ENCODE results near the gene RAI14.
A peak's percentile ranks its signal among the peaks of the same experiment; 100 is the strongest.

Gene RAI14

DNA sequence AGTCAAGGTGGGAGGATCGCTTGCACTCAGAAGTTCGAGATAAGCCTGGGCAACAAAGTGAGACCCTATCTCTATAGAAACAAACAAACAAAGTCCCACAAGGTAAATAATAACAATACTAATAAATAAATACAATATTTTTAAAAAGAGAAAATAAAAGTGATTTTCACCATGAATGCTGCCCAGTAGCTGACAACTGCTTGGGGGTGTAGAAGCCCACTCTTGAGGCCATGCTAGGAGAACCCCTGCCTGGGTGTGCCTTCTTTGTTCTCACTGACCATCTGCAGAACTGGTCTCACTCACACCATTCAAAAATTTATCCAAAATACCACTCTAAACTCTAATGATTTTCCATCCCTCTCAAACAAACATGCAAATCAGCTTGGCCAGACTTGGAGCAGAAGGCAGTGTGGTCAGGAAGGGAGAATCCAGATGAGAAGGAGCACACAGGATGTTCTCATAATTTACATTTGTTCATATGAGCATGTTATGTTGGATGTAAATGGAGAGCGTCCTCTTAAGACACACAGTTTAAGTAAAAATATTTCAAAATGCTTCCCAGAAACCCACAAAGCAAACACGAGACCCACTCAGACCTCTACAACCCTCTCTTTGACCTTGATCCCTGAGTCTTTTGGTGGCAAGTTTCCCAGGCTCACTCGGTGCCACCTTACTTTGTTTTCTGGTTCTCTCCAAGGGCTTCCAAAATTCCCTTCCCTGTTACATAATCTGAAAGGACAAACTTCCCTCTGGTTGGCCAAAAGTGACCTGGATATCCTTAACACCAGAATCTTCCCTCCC is 7.9 kb upstream of the RAI14 start:
- no peak for DNase-seq

DNA sequence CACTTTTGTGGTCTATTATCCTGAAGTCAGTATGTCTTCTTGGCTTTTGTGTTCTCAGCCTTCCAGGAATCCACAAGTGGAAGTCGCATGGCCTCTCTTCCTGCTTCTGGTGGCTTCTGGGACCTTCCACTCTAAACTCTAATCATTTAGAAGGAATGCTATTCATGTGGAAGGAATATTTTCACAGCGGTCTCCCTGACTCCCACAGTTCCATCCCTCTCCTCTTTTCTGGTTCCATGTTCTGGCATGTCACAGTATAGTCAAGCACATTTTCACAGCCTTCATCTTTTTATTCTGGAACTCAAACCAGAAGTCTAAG is 7.3 kb upstream of the RAI14 start:
- DNase-seq, result no peak

DNA sequence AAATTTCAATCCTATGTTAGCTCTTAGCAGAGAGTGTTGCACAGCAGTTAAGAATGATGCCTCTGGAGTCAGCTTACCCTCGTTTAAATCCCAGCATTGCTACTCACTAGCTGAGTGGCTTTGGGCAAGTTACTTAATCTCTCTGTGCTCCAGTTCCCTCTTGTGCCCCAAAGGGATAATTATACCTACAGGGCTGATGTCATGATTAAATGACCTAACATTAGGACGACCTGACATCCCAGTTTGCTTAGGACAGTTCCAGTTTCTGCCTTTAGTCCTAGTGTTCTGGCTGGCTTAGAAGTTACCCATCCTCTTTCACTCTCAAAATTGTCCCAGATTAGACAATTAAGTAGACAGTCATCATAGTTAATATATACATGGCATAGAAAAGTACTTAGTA is 4.3 kb upstream of the RAI14 start:
- DNase-seq, result no peak

DNA sequence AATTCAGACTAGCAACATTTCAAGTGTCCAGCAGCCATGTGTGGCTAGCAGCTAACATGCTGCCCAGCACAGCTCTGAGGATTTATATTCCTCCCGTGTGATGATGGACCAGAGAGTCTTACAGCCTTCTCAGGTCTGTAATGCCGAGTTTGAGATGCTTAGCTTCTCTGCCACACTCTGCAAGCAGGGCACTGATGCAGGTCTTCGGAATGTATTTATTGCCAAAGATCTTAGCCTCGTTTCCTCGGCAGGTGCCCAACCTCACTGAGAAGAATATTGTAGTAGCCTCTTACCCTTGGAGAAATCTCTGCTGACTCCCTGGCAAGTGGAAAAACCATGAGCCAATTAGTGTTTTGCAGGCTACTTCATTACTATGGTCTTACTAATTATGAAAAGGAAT is 3.7 kb upstream of the RAI14 start:
- no peak for DNase-seq

DNA sequence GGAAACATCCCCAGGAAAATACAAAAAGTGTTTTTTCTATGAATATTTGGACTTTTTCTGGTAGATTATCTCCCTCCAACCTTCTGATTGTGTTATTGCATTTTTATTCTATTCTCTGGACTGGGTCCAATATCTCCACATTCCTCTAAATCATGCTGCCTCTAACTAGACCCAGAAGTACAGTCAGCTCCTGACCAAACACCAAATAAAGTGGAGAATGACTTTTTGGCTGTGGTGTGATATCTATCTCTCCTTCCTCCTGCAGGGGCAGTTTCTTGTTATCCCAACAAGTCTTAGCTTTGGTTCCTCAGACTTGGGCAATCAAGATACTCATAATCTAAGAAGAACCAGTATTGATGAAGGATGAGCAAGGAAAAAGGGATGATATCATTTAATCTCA is 3.2 kb upstream of the RAI14 start:
- no peak for DNase-seq

DNA sequence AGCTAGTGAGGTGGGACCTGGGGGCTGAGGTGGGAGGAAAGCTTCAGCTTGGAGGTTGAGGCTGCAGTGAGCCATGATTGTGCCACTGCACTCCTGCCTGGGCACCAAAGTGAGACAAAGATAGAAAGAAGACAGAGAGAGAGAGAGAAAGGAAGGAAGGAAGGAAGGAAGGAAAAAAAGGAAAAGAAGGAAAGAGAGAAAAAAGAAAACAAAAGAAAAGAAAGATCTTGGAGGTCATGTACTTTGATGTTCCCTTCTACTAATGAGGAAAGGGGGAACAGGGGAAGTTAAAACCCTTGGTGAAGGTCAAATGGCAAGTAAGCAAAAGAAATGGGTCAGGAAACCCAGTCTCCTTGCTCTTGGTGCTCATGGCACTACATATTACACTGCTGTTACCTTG is 2.4 kb upstream of the RAI14 start:
- no peak for DNase-seq

DNA sequence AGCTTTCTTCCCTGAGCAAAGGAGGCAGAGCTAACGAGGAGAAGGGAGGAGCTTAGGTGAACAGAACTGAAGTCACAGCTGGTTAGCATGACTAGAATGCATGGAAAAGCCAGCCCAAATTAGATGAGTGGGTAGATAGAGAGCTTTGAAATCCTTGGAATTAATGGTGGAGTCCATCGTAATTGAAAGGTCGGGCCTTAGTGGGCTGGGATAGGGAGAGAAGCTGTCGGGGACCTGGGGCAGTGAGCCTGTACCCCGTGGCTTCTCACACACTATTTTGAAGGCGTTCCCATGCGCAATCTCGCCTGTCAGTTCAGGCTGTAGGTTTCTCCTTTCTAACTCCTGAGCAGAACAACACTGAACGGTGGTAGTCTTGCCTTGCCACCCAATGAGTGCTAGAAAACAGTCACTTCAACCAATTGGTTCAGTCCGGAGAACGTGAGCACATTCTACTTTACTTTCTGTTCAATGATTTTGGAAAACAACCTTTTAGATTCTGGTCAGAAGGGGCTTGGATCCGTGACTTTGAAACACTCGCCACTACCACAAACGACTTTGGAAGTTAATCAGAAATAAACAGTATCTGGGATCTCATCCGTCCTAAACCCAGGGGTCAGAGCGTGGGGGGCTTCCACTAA is 655 bp upstream of the RAI14 start:
- DNase-seq, result peak; percentile 88

DNA sequence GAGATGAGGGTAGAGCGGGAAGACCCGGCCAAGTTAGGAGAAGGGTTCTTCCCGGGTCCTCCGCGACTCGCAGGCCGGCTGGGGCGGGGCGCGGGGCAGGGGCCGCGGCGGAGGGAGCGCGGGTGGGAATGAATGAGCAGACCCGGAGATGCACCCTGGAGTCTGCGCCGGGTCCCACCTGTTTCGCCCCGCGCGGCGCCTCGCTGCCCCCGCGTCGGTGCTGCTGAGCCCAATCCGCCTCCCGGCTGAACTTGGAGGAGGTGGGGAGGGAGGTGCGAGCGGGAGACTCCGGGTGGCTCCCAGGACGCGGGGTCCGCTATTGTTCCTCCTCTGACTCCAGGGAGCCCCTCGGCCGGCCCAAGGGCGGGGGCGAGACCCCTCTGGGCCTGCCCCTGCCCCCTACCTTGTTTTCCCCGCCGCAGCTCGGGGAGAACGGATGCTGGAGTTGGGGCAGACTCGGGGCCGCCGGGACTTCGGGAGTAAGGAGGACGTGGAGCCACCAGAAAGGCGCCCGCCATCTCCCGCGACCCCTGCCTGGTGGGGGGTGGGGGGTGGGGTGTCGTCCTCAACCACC is 659 bp downstream of the RAI14 start:
- DNase-seq, result no peak

DNA sequence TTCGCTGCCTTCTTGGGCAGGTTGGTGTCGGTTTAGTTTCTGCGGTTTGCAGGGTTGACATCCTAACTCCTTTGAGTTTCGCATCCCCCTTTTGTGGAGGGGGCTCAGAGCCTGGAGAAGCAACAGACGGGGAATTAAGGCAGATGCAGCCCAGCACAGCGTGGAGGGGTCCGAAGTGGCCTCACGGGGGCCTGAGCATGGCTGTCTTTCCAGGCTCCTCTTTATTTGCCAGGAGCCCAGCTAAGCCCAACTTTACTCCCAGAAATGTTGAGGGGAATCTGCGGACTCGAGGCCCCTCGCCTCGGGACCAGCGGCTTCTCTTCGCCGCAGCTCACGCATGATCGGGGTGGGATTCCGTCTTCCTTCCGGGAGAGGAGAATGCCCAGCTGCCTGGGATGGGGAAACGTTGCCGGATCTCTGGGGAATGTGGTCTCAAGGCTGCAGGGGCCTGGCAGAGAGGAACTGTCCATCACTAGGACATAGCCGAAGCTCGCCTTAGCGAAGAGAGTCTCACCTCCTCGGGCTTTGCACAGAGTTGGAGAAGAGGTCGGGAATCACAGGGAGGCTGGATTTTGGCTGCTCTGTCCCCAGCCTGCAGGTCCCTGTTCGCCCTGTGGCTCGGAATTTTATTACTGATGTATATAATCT is 1.3 kb downstream of the RAI14 start:
- no peak for DNase-seq

DNA sequence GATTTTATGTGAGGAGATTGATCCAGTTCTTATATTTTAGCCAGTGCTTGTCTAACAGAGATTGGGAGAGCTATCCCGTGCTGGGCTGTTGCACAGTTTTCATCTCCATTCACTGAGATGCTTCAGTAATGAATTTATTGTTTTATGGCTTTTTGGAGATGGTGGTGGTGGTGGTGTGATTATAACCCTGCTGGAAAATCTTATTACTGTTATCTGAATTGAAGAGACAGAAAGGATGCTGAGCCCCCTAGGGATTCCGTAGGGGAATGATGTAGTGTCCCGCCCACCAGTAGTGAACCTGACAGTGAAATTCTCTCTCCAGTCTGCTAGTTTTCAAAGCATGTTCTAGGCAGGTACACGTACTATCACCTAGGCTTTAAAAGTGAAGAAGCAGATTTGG is 1.9 kb downstream of the RAI14 start:
- no peak for DNase-seq

DNA sequence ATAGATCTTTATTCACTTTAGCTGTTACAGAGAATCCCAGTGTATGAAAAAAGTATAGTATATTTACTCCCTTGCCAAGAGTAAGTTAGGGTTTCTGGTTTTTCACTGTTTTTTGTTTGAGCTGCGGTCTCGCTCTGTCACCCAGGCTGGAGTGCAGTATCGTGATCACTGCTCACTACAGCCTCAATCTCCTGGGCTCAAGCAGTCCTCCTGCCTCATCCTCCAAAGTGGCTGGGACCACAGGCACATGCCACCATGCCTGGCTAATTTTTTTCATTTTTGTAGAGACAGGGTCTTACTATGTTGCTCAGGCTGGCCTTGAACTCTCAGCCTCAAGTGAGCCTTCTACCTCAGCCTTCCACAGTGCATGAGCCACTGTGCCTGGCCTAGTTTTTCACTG is 3.0 kb downstream of the RAI14 start:
- no peak for DNase-seq

DNA sequence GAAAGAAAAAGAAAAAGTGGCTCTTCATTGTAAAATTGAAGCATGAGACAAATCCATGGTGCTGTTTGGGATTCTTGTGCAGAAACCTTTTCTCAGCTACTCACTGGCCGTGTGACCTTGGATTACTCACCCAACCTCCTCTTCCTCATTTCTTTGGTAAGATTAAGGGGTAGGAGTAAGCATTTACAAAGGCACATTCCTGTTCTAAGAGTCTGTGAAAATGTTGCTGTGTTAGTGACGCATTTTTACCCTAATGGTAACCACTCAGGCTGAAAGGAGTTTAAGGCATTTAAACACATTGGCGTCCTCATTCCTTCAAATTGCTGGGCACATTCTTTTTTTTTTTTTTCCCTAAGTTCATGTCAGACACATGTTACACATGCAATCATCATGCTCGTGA is 4.3 kb downstream of the RAI14 start:
- DNase-seq, result peak; percentile 61

DNA sequence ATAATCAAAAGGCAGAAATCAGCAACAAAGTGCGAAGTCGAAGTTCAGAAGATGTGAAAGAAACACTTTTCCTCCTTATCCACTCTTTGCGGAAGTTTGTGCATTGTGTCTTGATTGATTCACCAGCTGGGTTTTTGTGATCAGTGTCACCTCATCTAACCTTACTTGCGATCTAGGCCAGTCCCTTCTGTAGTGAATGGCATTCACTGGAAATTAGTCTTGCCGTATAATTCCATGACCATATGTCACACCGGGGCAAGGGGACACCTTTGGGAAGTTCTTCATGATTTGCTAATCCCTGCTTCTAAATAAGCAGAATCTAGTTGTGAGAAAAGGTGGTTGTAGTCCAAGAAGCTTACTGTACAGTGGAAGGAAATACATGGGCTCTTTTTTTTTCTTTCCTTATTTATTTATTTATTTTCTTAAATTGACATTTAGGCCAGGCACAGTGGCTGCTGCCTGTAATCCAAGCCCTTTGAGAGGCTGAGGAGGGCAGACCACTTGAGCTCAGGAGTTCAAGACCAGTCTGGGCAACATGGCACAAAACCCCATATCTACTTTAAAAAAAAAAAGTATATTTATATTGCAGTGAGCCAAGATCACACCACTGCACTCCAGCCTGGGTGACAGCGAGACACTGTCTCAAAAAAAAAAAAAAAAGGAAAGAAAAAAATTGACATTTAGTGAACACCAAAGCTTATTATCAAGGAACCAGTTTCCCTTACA is 7.8 kb downstream of the RAI14 start:
- DNase-seq, result no peak

DNA sequence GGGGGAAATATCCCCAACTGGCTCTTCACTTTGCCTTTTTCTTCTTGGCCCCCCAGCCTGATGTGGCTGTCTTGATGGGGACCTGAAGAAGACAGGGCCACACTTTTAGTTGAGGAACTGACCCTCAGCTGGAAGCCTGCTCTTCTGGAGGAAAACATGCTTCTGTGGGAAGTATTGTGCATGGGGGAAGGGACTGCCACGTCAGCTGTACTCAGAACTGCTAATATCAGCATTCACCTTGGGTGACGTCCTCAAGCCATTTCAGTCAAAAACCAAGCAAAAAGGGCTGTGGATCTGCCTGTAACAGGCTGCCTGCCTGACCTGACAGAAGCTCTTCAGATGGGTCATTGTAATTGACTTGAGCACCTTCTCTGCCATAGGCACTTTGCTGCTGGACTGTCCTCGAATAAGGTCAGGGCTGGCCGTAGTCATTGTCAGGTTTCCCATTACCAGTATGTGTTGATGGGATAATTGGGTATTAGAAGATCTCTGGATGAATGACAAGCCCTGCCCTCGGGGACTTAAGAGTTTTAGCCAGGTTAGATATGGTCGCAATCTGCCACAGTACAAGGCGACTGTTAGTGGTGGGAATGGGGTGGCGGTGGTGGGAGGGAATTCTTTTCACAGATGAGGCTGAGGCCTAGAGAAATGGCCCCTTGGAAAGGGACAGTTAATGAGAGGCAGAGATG is 10.4 kb downstream of the RAI14 start:
- no peak for DNase-seq

DNA sequence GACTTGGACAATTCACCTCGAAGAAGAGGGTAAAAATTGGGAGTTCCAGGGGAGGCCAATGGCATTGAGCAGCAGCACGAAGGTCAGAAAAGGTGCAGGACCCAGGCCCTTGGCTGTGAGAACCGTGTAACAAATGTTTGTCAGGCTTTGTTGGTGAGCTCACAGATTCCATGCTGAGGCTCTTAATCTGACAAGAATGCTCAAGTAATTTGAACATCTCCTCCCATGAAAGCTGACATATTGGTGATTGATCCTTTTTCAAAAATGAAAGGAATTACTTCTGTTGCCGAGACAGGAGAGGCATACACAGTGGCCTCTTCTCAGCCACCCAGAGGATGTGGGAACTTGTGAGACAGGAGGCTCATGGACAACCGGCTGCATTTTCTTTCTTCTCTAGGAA is 11.6 kb downstream of the RAI14 start:
- DNase-seq, result no peak

DNA sequence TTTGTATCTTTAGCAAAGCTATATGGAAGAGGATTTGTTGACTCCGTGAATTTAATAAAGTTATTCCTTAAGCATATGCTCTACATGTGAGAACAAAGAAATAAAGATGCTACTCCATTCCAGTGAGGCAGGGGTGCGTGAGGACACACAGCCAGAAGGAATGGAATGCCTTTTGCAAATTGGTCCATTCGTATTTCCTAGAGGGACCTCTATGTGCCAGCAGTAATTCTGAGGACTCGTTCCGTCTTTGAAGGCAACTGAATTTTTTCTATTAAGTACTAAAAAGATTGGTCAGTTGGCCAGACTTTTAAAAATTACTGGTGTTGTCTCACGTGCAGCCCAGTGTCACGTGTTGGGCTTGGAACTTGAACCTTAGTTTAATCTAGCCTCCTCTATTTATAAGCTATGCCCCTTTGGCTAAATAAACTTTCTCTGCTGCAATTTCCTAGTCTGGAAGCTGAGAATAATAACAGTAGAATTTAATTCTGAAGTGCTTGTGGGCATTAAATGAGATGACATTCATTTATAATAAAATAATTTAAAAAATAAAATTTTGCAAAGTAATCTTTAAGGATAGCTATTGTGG is 13.9 kb downstream of the RAI14 start:
- DNase-seq, result no peak

DNA sequence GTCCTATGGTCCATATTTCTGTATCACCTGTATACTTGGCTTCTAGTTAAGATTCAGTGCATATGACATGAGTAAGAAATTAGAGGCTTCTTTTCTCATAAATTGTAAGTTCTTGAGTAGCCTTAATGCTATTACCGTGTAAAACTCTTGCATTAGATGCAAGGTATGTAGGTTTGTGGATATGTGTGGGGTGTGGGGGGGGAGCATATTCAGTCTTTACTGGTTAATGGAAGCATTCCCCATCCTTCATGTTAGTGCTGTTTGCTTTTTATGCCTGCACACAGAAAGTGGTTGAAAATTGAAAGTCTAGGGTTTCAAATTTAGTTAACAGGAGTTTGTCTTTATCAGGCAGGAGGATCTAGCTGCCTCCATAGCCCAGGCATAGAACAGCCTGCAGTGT is 16.1 kb downstream of the RAI14 start:
- DNase-seq, result no peak

DNA sequence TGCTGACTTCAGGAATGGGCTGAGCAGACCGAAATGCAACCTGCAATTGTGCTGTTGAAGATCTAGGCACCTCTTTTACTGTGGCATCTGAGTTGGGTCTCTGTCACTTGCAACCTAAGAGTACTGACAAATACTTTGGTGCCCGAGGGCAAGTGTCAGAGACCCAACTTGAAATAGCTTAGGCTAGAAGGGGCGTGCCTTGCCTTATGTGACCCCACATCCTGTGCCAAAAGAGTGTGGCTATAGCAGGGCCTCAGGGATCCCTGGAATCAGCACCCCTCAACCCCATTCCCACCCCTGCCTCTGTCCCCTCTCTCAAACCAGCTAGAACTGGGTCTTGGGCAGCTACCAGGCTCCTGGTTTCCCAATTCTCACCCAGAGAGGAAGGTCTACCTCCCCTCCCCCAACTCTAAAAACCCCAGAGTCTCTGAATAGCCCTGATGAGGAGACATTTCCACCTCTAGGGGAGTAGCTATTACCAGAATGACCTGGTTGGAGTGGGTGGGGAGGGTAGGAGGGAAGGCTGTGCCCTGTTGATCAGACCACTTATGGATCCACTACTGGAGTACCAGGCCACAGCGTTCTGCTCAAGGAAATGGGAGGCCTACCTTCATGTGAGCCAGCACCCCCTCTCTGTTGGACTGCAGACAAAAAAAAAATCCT is 17.5 kb downstream of the RAI14 start:
- DNase-seq, result no peak

DNA sequence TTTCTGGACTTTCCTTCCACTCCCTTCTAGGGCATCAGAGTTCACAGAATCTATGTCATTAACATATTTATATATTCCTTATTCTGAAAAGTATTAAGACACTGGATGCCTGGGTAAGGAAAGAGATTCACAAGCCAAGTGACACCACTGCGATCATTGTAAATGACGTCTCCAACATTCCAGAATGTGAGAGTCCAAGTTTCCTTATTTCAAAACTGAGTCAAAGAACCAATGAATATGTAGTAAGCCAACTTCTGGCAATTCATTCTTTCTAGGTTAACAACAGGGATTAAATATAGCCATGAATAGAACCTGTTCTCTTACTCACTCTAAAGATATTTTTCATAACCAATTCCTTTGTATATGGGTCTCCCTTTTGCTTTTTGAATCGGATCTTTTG is 18.1 kb downstream of the RAI14 start:
- DNase-seq, result no peak

DNA sequence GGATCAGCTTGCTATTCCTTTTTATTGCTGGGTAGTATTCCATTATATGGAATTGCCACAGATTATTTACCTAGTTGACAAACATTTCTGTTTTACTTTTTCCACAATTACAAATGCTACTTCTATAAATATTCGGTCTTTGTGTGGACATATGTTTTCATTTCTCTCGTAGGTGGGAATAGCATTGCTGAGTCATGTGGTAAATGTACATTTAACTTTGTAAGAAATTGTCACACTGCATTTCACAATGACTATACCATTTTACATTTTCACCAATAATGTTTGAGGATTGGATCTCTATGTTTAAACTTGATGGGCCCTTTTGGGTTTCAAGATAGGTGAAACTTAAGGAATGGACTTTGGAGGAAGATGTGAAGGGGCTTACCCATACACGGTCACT is 19.7 kb downstream of the RAI14 start:
- DNase-seq, result no peak

DNA sequence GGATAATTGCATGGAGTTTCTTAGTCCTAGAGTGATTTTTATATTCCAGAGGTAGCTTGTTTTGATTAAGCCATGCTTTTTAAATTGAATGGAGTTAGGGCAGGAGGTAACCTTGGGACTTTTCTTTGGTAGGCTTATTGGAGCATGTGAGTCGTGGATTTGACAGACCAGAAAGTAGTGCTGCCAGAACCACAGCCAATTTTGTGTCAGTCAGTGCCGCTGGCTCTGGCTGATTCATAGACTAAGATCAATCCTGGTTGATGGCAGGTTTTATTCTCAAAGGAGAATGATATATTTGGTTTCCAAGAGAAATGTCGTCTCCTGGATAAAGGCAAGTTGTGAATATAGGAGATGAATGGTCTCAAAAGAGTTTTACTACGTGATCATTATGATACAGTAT is 20.3 kb downstream of the RAI14 start:
- no peak for DNase-seq

DNA sequence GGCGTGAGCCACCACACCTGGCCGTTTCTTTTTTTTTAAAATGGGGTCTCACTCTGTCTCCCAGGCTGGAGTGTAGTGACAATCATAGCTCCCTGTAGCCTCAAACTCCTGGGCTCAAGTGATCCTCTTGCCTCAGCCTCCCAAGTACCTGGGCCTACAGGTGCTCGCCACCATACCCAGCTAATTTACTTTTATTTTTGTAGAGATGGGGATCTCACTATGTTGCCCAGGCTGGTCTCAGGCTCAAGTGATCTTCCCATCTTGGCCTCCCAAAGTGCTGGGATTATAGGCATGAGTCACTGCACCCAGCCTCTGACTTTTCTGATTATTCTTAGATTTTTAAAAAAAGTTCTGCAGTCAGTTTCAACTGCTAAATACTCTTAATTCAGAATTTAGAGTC is 21.3 kb downstream of the RAI14 start:
- no peak for DNase-seq
